ENCODE results near the gene TLE7. TPM values are rescaled to one million over a fixed set of nuclear protein-coding genes. Genes with fewer than 3 reads are reported as not detected.

The TLE7 gene
- total RNA-seq, 1 donor from 2014 or later, result not detected

Other genes with a start within 250 kb of the TLE7 start
- gene HYDIN, start 211.3 kb downstream of the TLE7 start, total RNA-seq, result 0.22 TPM in 1 of 2 replicates, not detected in the other
- 19.8 and 24.4 TPM in 2 replicates for gene CMTR2, start 152.7 kb downstream of the TLE7 start, total RNA-seq
- gene CALB2, start 83.3 kb downstream of the TLE7 start, total RNA-seq, result not detected in 2 replicates
- gene ZNF23, start 20.2 kb upstream of the TLE7 start, total RNA-seq, result 5.1 TPM in 2 replicates
- gene ZNF19, start 47.3 kb upstream of the TLE7 start, total RNA-seq, result 2.0 TPM in 2 replicates
- gene CHST4, start 84.4 kb upstream of the TLE7 start, total RNA-seq, result not detected in 2 replicates
- gene TAT, start 135.0 kb upstream of the TLE7 start, total RNA-seq, result not detected in 2 replicates
- gene MARVELD3, start 184.1 kb upstream of the TLE7 start, total RNA-seq, result not detected in 2 replicates

Measured in T-helper 1 cell treated with Interleukin-12 subunit alpha and Interleukin-12 subunit beta and Interleukin-4 antibody, amounts not matched to agents 30 ng/mL and 1 ng/mL, for 36 hours (primary cell).